ENCODE measurements around the gene C3AR1. TPM values are rescaled to one million over a fixed set of nuclear protein-coding genes. Genes with fewer than 3 reads are reported as not detected.
"Not testable (repeated sequence)": the region's sequence is repeated elsewhere in the genome, so short reads cannot be mapped to it uniquely, and the experiment has no call there.

Gene C3AR1
- total RNA-seq, 1 donor from 2014 or later: 7.1 TPM

DNA sequence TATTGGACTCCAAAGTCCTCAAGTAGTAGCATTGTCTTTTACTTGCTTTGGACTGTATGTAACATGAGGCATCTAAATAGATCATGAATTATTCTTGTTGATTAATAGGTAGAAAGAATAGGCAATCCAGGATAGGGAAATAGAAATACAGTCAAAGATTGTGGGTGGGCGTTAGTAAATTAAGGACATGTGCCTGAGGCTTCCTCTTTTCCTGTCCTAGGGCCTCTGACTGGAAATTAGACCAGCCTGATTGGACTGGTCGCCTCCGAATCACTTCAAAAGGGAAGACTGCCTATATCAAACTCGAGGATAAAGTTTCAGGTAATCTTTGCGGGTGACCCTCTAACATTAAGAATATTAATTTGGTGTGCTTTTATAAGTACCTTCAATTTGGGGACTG, 23.6 kb upstream of the C3AR1 start:
- Histone ChIP-seq H4K20me1 (ENCODE audit: insufficient read depth, low read length) (peaks cover 23% of the 10 kb centered on the region), H3K9ac (ENCODE audit: low read length) (no peak overlapping the region), H3K9me3 (ENCODE audit: insufficient read depth, low read depth, low read length) (no peaks in the 10 kb centered on the region), H3K4me2 (ENCODE audit: low read length) (no peak overlapping the region), H3K27me3 (ENCODE audit: insufficient read depth, low read length) (no peaks in the 10 kb centered on the region), H3K27ac (ENCODE audit: low read depth, low read length) (no peak overlapping the region), H2AFZ (ENCODE audit: low read depth, low read length) (no peak overlapping the region), H3K36me3 (ENCODE audit: insufficient read depth, low read length) (peaks cover 34% of the 10 kb centered on the region), H3K79me2 (ENCODE audit: insufficient read depth, low read length) (peaks cover 46% of the 10 kb centered on the region), H3K4me1 (ENCODE audit: insufficient read depth, low read length) (no peaks in the 10 kb centered on the region), H3K4me3 (ENCODE audit: insufficient read depth, low read depth, low read length) (no peak overlapping the region)
- no peaks in the 10 kb centered on the region for H3K9me3 Mint-ChIP-seq (ENCODE audit: unreplicated experiment)
- DNase-seq (ENCODE audit: low read depth): no peak
- H3K27me3 Mint-ChIP-seq (ENCODE audit: low read depth, unreplicated experiment): no peaks in the 10 kb centered on the region
- TF ChIP-seq, protein P1, sequence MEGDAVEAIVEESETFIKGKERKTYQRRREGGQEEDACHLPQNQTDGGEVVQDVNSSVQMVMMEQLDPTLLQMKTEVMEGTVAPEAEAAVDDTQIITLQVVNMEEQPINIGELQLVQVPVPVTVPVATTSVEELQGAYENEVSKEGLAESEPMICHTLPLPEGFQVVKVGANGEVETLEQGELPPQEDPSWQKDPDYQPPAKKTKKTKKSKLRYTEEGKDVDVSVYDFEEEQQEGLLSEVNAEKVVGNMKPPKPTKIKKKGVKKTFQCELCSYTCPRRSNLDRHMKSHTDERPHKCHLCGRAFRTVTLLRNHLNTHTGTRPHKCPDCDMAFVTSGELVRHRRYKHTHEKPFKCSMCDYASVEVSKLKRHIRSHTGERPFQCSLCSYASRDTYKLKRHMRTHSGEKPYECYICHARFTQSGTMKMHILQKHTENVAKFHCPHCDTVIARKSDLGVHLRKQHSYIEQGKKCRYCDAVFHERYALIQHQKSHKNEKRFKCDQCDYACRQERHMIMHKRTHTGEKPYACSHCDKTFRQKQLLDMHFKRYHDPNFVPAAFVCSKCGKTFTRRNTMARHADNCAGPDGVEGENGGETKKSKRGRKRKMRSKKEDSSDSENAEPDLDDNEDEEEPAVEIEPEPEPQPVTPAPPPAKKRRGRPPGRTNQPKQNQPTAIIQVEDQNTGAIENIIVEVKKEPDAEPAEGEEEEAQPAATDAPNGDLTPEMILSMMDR (IDR thresholded peaks at IDR 0.05; ENCODE audit: insufficient read depth, low read depth, low read length): no peak
- TF ChIP-seq EZH2 (IDR thresholded peaks at IDR 0.05; ENCODE audit: insufficient read depth, low read length): no peak
- H3K4me3 Mint-ChIP-seq (ENCODE audit: unreplicated experiment): no peak overlapping the region
- peaks cover 4% of the 10 kb centered on the region for H3K36me3 Mint-ChIP-seq (ENCODE audit: low read depth, unreplicated experiment)
- peaks cover 4% of the 10 kb centered on the region for H3K4me1 Mint-ChIP-seq (ENCODE audit: low read depth, unreplicated experiment)
- FAIRE-seq: no peak
- H3K27ac Mint-ChIP-seq (ENCODE audit: unreplicated experiment): no peak overlapping the region

DNA sequence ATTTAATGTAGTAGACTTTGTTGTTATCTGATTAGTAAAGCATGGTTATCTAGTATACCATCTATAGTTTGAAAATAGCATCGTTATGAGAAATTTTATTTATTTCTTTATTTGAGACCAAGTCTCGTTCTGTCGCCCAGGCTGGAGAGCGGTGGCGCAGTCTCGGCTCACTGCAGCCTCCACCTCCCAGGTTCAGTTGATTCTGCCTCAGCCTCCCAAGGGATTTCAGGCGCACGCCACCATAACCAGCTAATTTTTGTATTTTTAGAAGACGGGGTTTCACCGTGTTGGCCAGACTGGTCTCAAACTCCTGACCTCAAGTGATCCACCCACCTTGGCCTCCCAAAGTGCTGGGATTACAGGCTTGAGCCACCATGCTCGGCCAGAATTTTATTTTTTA, 23.1 kb upstream of the C3AR1 start:
- H3K4me1 ChIP-seq (ENCODE audit: insufficient read depth, low read length); H2AFZ ChIP-seq (ENCODE audit: low read depth, low read length); H3K4me1 Mint-ChIP-seq (ENCODE audit: low read depth, unreplicated experiment); H3K36me3 Mint-ChIP-seq (ENCODE audit: low read depth, unreplicated experiment); DNase-seq (ENCODE audit: low read depth); H3K9ac ChIP-seq (ENCODE audit: low read length); FAIRE-seq; H3K9me3 Mint-ChIP-seq (ENCODE audit: unreplicated experiment); H3K9me3 ChIP-seq (ENCODE audit: insufficient read depth, low read depth, low read length); H3K4me3 Mint-ChIP-seq (ENCODE audit: unreplicated experiment); H3K27ac ChIP-seq (ENCODE audit: low read depth, low read length); H3K27ac Mint-ChIP-seq (ENCODE audit: unreplicated experiment); H3K27me3 ChIP-seq (ENCODE audit: insufficient read depth, low read length); H3K4me2 ChIP-seq (ENCODE audit: low read length); H3K27me3 Mint-ChIP-seq (ENCODE audit: low read depth, unreplicated experiment); H3K4me3 ChIP-seq (ENCODE audit: insufficient read depth, low read depth, low read length): not testable (repeated sequence)
- Histone ChIP-seq H3K79me2 (ENCODE audit: insufficient read depth, low read length) (peaks cover 50% of the 10 kb centered on the region), H4K20me1 (ENCODE audit: insufficient read depth, low read length) (peaks cover 27% of the 10 kb centered on the region), H3K36me3 (ENCODE audit: insufficient read depth, low read length) (peaks cover 29% of the 10 kb centered on the region)

DNA sequence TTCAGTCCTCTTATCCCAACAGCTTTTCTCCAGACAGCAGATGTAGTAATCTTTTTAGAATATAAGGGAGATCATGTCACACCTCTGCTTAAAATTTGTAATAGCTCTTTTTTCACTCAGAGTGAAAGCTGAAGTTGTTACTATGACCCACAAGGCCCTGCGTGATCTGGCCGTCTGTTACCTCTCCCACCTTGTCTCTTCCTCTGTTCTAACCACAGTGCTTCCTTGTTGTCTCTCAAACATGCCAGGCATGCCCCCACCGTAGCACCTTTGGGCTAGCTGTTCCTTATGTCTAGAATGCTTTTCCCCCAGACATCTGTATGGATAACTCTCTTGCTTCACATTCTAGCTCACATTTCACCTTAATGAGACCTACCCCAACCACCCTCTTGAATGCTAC, 22.4 kb upstream of the C3AR1 start:
- H3K9me3 Mint-ChIP-seq (ENCODE audit: unreplicated experiment): no peaks in the 10 kb centered on the region
- no peak for FAIRE-seq
- H3K36me3 ChIP-seq (ENCODE audit: insufficient read depth, low read length): peaks cover 26% of the 10 kb centered on the region

More for the DNA sequence above, 22.4 kb upstream of the C3AR1 start:
- H3K4me1 ChIP-seq (ENCODE audit: insufficient read depth, low read length): no peaks in the 10 kb centered on the region
- H3K27ac ChIP-seq (ENCODE audit: low read depth, low read length): no peak overlapping the region
- peaks cover 57% of the 10 kb centered on the region for H3K79me2 ChIP-seq (ENCODE audit: insufficient read depth, low read length)
- Mint-ChIP-seq H3K36me3 (ENCODE audit: low read depth, unreplicated experiment) (peaks cover 2% of the 10 kb centered on the region), H3K4me3 (ENCODE audit: unreplicated experiment) (no peak overlapping the region), H3K27me3 (ENCODE audit: low read depth, unreplicated experiment) (no peaks in the 10 kb centered on the region), H3K4me1 (ENCODE audit: low read depth, unreplicated experiment) (peaks cover 8% of the 10 kb centered on the region), H3K27ac (ENCODE audit: unreplicated experiment) (no peak overlapping the region)
- peaks cover 34% of the 10 kb centered on the region for H4K20me1 ChIP-seq (ENCODE audit: insufficient read depth, low read length)
- no peak overlapping the region for H3K4me2 ChIP-seq (ENCODE audit: low read length)
- TF ChIP-seq, protein P1 (IDR thresholded peaks at IDR 0.05; ENCODE audit: insufficient read depth, low read depth, low read length): no peak
- no peak for TF ChIP-seq EZH2 (IDR thresholded peaks at IDR 0.05; ENCODE audit: insufficient read depth, low read length)
- no peak overlapping the region for H3K9ac ChIP-seq (ENCODE audit: low read length)
- no peaks in the 10 kb centered on the region for H3K9me3 ChIP-seq (ENCODE audit: insufficient read depth, low read depth, low read length)
- DNase-seq (ENCODE audit: low read depth): no peak
- H3K27me3 ChIP-seq (ENCODE audit: insufficient read depth, low read length): no peaks in the 10 kb centered on the region
- no peak overlapping the region for H2AFZ ChIP-seq (ENCODE audit: low read depth, low read length)
- H3K4me3 ChIP-seq (ENCODE audit: insufficient read depth, low read depth, low read length): no peak overlapping the region

Measured in astrocyte (in vitro differentiated cells and primary cell).